Suppressor macrophage treated with lipopolysaccharide for 1 hour (primary cell): ENCODE results near the gene RPS6KA1.
"Not testable (repeated sequence)": the region's sequence is repeated elsewhere in the genome, so short reads cannot be mapped to it uniquely, and the experiment has no call there.

Experiments used
- DNase-seq, 3 donors: peaks; one replicate each; pipeline ENCODE4 v3.0.0-alpha.2; 2020 to 2022

The RPS6KA1 gene

GRCh38 chr1:26603856-26604255, 74.3 kb downstream of the RPS6KA1 start:
- DNase-seq = no peak

GRCh38 chr1:26607186-26607585, 77.6 kb downstream of the RPS6KA1 start:
- DNase-seq = peak; percentile 68 to 92 (median 88)

- DNase-seq = peak; percentile 30 to 41 (median 39)
Measured at GRCh38 chr1:26608895-26609294, 79.3 kb downstream of the RPS6KA1 start.

- DNase-seq = no peak
Measured at GRCh38 chr1:26610781-26611180, 81.2 kb downstream of the RPS6KA1 start.

DNA sequence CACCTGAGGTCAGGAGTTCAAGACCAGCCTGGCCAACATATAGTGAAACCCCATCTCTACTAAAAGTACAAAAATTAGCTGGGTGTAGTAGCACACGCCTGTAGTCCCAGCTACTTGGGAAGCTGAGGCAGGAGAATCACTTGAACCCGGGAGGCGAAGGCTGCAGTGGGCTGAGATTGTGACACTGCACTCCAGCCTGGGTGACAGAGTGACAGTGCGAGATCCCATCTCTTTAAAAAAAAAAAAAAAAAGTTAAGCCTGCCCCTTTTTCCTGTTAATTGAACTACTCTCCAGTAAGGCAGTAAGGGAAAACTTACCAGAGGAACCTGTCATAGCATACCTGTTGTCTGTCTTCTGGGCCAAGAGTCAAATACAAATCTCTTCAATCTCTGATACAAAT, 83.1 kb downstream of the RPS6KA1 start:
- not testable (repeated sequence) for DNase-seq

DNA sequence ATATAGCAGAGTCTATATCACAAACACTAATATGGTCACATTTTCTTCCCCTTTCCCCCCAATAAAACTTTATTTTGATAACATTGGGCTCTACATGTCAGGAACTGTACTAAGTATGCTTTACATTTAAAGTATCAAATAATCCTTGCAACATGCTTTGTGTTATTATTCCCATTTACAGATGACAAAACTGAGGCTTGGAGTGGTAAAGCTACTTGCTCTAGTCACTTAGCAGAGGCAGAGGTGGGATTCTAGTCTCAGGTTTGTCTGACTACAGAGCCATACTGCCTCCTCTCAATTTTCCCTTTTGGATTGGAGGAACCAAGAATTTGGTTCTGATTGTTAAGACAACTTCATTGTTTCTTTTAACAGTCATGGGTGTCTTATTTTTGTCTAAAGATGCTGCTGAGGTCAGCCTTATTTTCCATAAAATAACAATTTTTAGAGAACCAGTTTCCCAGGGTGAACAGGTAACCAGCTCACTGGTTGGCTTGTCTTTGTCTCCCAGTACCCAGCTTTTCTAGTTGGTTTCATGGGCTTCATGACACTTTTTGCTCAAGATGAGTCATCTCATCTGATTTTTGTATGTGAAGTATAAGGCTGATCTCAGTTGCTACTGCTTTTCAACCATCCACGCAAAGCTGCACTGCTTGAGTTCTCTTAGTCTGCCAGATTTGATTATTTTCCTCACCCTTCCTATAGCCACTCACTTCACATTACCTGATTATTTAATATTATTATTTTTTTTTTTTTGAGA, 85.3 kb downstream of the RPS6KA1 start:
- no peak for DNase-seq

DNA sequence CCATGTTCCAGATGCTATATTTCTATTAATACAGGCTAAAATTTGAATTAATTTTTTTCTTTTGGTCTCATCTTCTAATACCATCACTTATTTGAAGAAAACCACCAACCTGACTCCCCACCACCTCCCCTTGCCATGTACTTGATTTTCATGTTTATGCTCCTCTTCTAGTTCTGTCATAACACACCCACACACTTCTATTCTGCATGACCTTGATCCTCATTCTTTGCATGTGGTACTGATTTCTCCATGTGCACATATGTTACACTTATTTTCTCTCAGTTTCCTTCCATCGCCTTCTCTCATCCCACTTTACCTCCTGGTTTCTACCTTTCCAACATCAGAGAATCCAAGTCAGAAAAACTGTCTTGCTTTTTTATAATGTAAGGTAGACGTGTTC, 87.3 kb downstream of the RPS6KA1 start:
- DNase-seq = peak in 2 of 3 donors; percentile 38 to 42

- DNase-seq = peak in 1 of 3 donors; percentile 29
Measured at GRCh38 chr1:26618561-26618960, 89.0 kb downstream of the RPS6KA1 start.
